SK-N-MC (cell line): ENCODE data around the gene PRG3.

Experiments used
- DNase-seq: peaks from one replicate; pipeline ENCODE4 v3.0.0-alpha.2; 2011; ENCODE audit warnings: low read depth, low spot score
- H3K27ac ChIP-seq: fragments of 200-600 bp; sonication (generic); 2 replicates; pipeline ENCODE4 v1.5.1; 2016; ENCODE audit warnings: mixed run types
- H3K36me3 ChIP-seq: fragments of 200-600 bp; sonication (generic); 2 replicates; pipeline ENCODE4 v1.6.1; 2017; ENCODE audit warnings: antibody characterized with exemption, low read length, mixed read lengths; ENCODE audit not compliant: insufficient read depth
- H3K4me3 ChIP-seq: fragments of 200-600 bp; sonication (generic); 2 replicates; pipeline ENCODE4 v1.5.1; 2016
- H3K9ac ChIP-seq: fragments of 200-600 bp; sonication (generic); 2 replicates; pipeline ENCODE4 v1.8.0; 2017; ENCODE audit warnings: mixed run types, mixed read lengths; ENCODE audit not compliant: insufficient read length
- H3K9me3 ChIP-seq: fragments of 200-600 bp; sonication (generic); 2 replicates; pipeline ENCODE4 v1.6.1; 2017; ENCODE audit warnings: low read depth, mild to moderate bottlenecking, antibody characterized with exemption, low read length, moderate library complexity, mixed read lengths
- EZH2 ChIP-seq: fragments of 200-600 bp; sonication (generic); IDR thresholded peaks from one replicate; pipeline ENCODE4 v1.6.1; 2017; ENCODE audit warnings: antibody characterized with exemption
- FOXP2 ChIP-seq: optimal IDR thresholded peaks from 2 replicates; pipeline ENCODE3; 2011; ENCODE audit warnings: mild to moderate bottlenecking, moderate library complexity; ENCODE audit not compliant: insufficient read depth; ENCODE audit errors: extremely low read length, control extremely low read depth
- POLR2AphosphoS5 ChIP-seq: IDR thresholded peaks from 2 replicates; pipeline ENCODE4 v1.6.1; 2012; ENCODE audit warnings: mild to moderate bottlenecking, low read depth, low read length, borderline replicate concordance

PRG3 gene

GRCh38 chr11:57335343-57336110 lies 45.4 kb downstream of the PRG3 start, which contains the start of gene SSRP1:
Gene SSRP1 (minus strand): TSS chr11:57335892. CDS start chr11:57335121, 771 bp downstream.
- Histone ChIP-seq H3K9ac (peak within 1 kb of the TSS; percentile 96), H3K4me3 (peak within 1 kb of the TSS; percentile 78), H3K36me3 (peaks cover 42% of the 10 kb centered on the region), H3K9me3 (no peaks in the 10 kb centered on the region), H3K27ac (peak within 1 kb of the TSS; percentile 73; the same call in 1 of the 2 replicates)
- TF ChIP-seq EZH2, result no peak
- TF ChIP-seq FOXP2, result peak; percentile 93
- TF ChIP-seq POLR2AphosphoS5, result peak; percentile 89
- DNase-seq, result peak; percentile 45

- peak overlapping the region; percentile 73; the same call in 1 of the 2 replicates for H3K27ac ChIP-seq
- H3K9ac ChIP-seq, result peak overlapping the region; percentile 96
- no peak for DNase-seq
- H3K9me3 ChIP-seq, result no peaks in the 10 kb centered on the region
- H3K36me3 ChIP-seq, result peaks cover 48% of the 10 kb centered on the region
- TF ChIP-seq FOXP2, result no peak
- no peak for TF ChIP-seq POLR2AphosphoS5
- TF ChIP-seq EZH2, result no peak
- peak overlapping the region; percentile 78 for H3K4me3 ChIP-seq
These were observed 46.0 kb downstream of the PRG3 start for GRCh38 chr11:57335023-57335342.

GRCh38 chr11:57332694-57333440 lies 48.1 kb downstream of the PRG3 start:
- Histone ChIP-seq H3K9ac (peak overlapping the region; percentile 96), H3K9me3 (no peaks in the 10 kb centered on the region), H3K36me3 (peaks cover 69% of the 10 kb centered on the region), H3K4me3 (peak overlapping the region; percentile 78; the same call in 1 of the 2 replicates), H3K27ac (no peak overlapping the region)
- TF ChIP-seq EZH2, result no peak
- no peak for TF ChIP-seq POLR2AphosphoS5
- no peak for TF ChIP-seq FOXP2
- no peak for DNase-seq

GRCh38 chr11:57331720-57332119 lies 49.2 kb downstream of the PRG3 start:
- no peak for TF ChIP-seq EZH2
- no peak for TF ChIP-seq FOXP2
- no peak for TF ChIP-seq POLR2AphosphoS5
- Histone ChIP-seq H3K9ac (no peak overlapping the region), H3K36me3 (peaks cover 80% of the 10 kb centered on the region), H3K9me3 (no peaks in the 10 kb centered on the region), H3K4me3 (no peak overlapping the region), H3K27ac (no peak overlapping the region)
- no peak for DNase-seq

GRCh38 chr11:57330029-57330428 lies 50.9 kb downstream of the PRG3 start:
- no peak overlapping the region for H3K27ac ChIP-seq

GRCh38 chr11:57327721-57328120 lies 53.2 kb downstream of the PRG3 start:
- H3K9me3 ChIP-seq, result no peaks in the 10 kb centered on the region
- H3K4me3 ChIP-seq, result no peak overlapping the region
- peaks cover 75% of the 10 kb centered on the region for H3K36me3 ChIP-seq
- no peak for DNase-seq
- TF ChIP-seq EZH2 (no peak), POLR2AphosphoS5 (no peak), FOXP2 (no peak)
- no peak overlapping the region for H3K9ac ChIP-seq
- H3K27ac ChIP-seq, result peak overlapping the region; percentile 38; the same call in 1 of the 2 replicates

More at GRCh38 chr11:57330029-57330428, 50.9 kb downstream of the PRG3 start:
- H3K36me3 ChIP-seq, result peaks cover 96% of the 10 kb centered on the region
- TF ChIP-seq EZH2 (no peak), POLR2AphosphoS5 (no peak), FOXP2 (no peak)
- no peak for DNase-seq
- H3K9ac ChIP-seq, result no peak overlapping the region
- no peaks in the 10 kb centered on the region for H3K9me3 ChIP-seq
- no peak overlapping the region for H3K4me3 ChIP-seq
